IPS-11a (cell line): ENCODE measurements around the gene UNC93A.
"Not testable (repeated sequence)": the region's sequence is repeated elsewhere in the genome, so short reads cannot be mapped to it uniquely, and the experiment has no call there.

ENCODE experiments used
- H3K4me3 ChIP-seq: one replicate; pipeline ENCODE4 v1.5.1; 2013; ENCODE audit warnings: low read depth, low read length, control low read depth

UNC93A gene

DNA sequence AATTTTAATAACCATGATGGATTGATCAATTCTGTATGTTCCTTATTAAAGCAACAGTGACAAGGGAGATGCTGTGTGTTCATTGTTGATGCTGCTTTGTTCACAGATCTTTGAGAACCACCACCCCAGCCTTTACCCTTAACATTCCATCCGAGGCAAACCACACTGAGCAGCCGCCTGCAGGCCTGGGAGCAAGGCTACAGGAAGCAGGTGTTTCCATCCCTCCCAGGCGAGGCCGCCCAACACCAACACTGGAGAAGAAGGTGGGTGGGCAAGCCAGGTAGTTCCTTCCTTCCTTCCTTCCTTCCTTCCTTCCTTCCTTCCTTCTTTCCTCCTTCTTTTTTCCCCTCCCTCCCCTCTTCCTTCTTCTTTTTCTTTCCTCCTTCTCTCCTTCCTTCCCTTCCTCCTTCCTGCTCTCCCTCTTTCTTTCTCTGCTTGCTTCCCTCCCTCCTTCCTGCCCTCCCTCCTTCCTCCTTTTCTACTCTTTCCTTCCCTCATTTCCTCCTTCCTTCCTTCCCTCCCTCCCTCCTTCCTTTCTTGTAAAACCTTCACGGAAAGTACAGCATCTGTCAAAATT is 47.5 kb downstream of the UNC93A start:
- H3K4me3 ChIP-seq: no peak overlapping the region

DNA sequence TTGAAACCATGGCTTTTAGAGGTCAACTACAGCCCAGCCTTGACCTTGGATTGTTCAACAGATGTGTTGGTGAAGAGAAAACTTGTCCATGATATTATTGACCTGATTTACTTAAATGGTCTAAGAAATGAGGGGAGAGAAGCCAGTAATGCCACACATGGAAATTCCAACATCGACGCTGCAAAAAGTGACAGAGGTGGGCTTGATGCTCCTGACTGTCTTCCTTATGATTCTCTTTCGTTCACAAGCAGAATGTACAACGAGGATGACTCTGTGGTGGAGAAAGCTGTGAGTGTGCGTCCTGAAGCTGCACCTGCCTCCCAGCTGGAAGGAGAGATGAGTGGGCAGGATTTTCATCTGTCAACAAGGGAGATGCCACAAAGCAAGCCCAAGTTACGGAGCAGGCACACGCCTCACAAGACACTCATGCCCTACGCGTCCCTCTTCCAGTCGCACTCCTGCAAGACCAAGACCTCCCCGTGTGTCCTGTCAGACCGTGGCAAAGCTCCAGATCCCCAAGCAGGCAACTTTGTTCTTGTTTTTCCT is 50.0 kb downstream of the UNC93A start:
- H3K4me3 ChIP-seq: no peak overlapping the region

DNA sequence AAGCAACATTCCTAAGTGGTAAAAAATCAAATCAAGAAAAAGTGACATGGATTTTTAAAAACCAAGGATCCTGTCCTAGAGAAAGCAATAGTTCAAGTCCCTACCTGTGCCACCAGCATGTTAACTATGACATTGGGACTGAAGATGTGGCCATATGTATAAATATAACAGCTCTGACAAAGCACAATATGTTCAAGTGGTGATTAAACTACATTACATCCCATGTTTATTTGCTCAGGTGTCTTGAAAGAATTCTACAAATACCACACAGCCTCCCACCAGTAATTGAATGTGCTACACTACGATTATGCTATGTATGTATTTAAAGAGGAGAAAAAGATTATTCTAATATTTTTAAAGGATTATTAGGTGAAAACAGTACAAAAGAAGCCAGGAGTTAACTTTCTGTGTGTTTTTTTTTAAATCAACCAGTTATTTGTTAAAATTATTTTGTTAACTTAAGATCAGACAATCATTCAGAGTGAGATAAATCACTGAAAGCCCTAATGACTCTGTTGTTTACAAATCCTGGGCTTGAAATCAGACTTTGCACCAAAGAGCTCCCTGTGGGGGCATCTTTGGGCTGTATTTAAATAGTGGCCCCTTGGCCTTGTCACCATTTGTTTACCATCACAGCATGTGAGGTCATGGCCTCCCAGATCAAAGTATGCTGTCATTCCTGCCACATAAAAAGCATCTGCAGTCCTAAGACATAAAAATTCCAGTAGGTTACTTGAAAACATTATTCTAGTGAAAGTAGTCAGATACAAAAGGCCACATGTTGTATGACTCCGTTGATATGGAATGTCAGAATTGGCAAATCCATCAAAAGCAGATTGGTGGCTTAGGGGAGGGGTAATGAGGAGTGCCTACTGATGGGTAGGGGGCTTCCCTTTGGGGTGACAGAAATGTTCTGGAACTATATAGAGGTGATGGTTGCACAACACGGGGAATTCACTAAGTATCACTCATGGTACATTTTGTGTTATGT is 50.8 kb downstream of the UNC93A start:
- H3K4me3 ChIP-seq: no peak overlapping the region

DNA sequence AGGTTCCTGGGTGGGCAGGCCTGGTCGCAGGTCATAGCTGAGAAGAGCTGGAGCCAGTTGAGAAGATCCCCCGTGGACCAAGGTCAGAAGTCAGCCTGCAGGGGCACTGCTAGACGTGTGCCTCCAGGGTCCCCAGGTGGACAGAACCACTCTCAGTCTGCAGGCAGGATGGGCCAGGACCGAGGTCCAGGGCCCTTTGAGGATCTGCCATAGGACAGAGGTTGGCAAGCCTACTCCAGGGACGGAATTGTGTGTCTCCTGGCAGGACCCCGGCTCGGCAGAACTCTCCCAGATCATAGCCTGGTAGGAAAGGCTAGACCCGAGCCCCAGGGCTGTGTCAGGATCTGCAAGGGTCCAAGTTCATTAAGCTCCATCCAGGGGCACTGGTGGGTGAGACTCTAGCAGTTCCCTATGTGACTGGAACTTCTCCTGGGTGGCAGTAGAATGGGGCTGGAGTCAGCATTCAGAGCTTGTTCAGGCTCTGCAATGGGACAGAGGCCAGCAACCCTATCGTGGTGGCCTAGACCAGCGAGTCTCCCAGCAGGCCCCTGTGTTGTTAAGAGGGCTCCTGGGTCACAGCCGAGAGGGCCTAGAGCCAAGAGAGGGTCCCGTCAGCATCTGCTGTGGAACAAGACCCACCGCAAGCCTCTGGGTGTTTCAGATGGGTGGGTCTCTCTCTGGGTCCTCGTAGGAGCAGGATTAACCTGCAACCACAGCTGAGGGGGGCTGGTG is 51.9 kb downstream of the UNC93A start:
- H3K4me3 ChIP-seq: no peak overlapping the region

DNA sequence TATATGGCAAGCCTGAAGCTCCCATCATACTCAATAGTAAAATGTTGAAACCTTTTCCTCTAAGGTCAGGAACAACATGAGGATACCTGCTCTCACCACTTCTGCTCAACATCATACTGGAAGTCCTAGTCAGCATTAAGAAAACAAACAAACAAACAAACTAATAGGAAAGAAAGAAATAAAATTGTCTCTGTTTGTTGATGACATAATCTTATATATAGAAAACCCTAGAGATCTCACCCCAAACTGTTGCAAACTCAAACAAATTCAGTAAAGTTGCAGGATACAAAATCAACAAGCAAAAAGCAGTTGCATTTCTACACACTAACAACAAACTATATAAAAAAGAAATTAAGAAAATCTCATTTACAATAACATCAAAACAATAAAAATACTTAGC is 54.2 kb downstream of the UNC93A start:
- no peak overlapping the region for H3K4me3 ChIP-seq

DNA sequence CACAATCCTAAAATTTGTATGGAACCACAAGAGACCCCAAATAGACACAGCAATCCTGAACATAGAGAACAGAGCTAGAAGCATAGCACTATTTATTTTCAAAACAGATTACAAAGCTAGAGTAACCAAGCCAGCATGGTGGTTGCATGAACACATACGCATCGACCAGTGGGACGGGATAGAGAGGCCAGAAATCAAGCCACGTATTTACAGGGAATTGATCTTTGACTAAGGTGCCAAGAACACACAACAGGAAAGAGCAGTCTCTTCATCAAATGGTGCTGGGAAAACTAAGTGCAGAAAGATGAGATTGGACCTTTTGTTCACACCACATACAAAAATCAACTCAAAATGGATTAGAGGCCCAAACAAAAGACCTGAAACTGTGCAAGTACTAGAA is 54.8 kb downstream of the UNC93A start:
- H3K4me3 ChIP-seq: no peak overlapping the region

DNA sequence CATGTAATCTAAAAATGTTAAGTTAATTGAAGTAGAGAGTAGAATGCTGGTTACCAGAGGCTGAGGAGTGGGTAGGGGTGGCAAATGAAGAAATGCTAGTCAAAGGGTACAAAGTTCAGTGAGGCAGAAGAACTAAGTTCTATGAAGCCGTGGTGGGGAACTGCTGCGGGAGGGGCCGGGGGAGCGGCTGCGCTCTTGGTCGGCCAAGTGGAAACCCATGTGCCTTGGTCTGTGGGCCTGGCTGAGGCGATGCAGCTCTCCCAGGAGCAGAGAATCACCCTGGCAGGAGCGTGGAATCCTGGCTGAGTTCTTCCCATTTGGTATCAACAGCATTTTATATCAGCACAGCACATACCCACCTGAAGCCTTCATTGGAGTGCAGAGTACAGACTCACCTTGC is 56.1 kb downstream of the UNC93A start:
- H3K4me3 ChIP-seq: no peak overlapping the region

DNA sequence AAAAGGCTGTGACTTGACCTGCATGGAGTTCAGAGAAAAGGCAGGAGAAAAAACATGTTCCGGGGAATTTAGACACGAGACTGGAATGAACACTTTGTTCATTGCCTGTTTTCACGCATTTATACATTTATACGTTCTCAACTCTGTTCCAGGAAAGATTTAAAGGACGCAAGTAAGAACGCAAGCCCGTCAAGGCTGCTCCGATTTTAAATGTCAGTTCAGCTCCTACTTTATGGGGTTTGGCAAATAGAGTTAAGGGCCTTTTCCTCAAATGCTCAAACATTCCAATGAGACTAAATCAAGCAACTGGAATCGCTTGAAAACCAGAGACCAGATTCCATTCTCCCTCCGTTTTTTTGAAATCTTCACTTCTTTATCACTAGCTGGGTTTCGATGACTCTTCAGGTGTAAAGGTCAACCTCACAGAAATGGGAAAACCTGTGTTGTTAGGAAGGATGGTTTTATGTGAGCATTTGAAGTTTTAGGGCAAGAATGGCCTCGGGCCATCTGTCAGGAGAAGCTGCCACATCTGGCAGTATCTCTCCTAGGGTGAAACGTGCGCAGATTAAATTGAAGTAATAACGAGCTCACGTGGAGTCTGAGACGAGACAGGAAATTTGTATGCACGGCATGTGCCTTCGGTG is 58.6 kb downstream of the UNC93A start:
- no peak overlapping the region for H3K4me3 ChIP-seq

DNA sequence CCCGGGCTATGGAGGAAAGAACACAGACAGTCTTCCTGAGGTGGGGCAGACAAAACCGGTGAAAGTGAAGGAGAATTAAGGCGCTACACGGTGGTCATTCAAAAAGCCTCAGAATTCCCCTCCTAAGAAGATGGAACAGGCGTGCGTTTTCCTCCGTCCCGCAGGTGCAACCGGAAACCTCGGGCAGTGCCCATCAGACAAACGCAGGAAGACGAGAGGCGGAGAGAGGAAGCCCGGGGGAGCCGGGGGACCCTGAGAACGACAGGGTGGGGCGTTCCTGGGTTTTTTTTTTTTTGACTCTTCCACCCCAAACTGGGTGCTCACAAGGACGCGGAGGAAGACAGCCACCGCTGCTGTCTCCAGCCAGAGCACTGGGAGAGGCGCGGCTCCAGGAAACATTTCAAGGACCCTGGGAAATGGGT is 59.2 kb downstream of the UNC93A start:
- H3K4me3 ChIP-seq: no peak overlapping the region

DNA sequence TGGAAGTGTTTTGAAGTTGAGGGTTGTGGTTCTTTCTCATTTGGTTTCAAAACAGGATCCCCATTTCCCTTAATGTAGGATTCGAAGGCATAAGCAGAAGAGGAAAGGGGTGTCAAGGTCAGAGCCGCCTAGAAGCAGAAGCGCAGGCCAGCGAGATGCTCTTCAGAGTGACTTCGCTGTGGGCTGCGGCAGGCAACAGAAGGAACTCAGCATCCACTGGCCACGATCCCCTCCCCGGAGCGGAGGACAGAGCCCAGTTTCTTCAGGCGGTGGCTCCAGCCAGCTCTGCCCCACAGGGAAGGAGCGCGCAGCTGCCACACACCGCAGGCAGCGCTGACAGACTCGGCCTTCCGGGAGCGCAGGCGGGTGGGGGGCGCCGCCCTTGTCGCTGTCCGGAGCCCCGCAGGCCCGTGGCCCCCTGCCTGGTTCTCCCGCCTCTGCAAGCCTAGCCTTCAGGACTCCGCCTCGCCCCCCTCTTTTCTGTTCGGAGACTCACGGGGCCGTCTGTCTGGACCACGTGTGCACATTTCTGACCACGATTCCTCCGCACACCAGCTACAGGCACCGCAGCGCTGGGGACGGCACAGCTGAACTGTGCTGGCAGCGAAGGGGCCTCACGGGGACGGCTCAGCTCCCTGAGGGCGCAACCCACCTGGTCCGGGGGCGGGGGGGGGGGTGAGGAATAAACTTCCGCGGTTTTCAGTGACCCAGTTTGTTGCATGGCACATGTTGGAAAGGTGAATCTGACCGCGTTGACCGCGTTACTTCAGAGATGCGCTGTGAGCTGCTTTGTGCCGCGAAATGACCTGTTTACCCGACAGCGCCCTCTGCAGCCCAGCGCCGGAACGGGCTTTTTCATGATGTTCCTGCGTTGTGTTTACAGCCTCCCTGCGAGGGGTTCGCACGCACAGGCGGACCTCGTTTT is 59.9 kb downstream of the UNC93A start:
- peak overlapping the region; percentile 33 for H3K4me3 ChIP-seq

DNA sequence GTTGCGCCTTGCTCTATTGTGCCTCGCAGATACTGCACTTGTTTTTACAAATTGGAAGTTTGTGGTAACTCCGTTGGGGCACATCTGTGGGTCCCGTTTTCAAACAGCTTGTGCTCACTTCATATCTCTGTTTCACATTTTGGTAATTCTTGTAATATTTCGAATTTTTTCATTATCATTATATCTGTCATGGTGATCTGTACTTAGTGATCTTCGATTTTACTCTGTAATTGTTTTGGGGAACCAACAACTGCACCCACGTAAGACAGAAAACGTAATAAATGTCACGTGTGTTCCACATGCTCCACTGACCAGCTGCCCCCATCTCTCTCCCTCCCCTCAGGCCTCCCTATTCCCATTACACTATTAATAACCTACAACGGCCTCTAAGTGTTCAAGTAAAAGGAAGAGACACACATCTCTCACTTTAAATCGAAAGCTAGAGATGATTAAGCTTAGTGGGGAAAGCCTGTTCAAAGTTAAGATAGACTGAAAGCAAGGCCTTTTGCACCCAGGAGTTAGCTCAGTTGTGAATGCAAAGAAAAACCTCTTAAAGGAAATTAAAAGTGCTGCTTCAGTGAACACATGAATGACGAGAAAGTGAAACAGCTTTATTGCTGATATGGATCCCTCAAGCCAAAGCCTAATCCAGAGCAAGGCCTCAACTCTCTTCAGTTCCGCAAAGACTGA is 60.7 kb downstream of the UNC93A start:
- no peak overlapping the region for H3K4me3 ChIP-seq

DNA sequence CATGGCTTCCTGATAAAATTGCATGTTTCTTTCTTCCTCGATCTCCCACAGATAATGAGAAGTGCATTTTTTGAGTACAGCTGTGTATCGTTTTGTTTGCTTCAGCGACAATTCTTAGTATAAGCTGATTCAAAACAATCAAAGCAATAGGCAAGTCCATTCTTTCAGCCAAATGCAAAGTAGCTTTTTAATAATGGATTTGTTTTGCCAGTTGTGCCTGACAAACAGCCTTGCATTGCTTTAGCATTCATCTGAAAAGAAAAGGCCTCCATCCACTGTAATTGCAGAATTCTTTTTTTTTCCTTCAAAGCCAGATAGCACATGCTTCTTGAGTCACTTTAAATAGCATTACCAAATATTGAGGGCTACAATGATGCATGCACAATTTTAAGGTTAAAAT is 65.8 kb downstream of the UNC93A start:
- no peak overlapping the region for H3K4me3 ChIP-seq

DNA sequence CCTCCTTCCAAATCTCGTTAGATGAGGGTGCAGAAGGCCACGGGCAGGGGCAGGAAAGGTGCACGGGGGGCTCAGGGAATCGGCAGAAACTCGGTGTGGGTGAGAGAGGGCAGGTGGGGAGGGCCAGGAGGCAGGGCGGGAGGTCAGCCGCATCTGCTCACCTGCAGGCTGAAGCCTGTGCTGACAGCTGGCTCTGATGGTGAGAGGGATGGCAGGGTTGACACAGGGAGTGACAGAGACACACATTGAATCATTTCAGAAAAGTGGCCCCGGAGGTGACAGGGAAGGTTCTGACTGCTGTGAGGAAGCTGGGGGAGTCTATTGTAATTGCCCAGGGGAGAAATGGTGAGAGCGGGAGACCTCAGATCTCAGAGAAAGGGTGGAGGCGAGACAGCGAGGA is 67.3 kb downstream of the UNC93A start:
- not testable (repeated sequence) for H3K4me3 ChIP-seq

DNA sequence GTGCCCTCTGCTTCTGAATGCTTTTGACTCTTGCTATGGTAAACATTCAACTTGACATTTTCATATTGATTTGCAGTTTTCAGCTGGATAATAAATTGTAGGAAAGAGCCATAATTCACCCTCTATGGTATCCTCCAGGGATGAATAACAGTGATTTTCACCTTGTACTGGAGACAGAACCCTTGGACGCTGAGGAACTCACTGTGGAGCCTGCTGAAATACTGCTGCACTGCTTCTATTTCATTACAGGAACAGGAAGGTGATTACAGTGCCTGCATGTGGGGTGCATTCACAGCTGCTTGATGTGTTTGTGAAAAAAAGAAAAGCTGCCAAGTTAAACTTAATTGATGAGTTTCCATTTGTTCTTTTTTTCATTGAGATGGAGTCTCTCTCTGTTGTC is 70.1 kb downstream of the UNC93A start:
- not testable (repeated sequence) for H3K4me3 ChIP-seq
